ENCODE results near the gene DDX10.

DDX10 gene

GRCh38 chr11:108914211-108914610, 249.3 kb downstream of the DDX10 start:
- no peak for DNase-seq

GRCh38 chr11:108914981-108915380, 250.1 kb downstream of the DDX10 start:
- no peak for DNase-seq

- DNase-seq = no peak
Measured at GRCh38 chr11:108915666-108916065, 250.8 kb downstream of the DDX10 start.

- DNase-seq = no peak
Measured at GRCh38 chr11:108916290-108916689, 251.4 kb downstream of the DDX10 start.

- DNase-seq = no peak
Measured at GRCh38 chr11:108916935-108917334, 252.1 kb downstream of the DDX10 start.

GRCh38 chr11:108921211-108921610, 256.3 kb downstream of the DDX10 start:
- DNase-seq = no peak

- no peak for DNase-seq
Measured at GRCh38 chr11:108922241-108922640, 257.4 kb downstream of the DDX10 start.

- no peak for DNase-seq
Measured at GRCh38 chr11:108923413-108923812, 258.5 kb downstream of the DDX10 start.

GRCh38 chr11:108926171-108926840, 261.4 kb downstream of the DDX10 start:
- no peak for DNase-seq

- DNase-seq = no peak
Measured at GRCh38 chr11:108926841-108927577, 262.1 kb downstream of the DDX10 start.

- DNase-seq = no peak
Measured at GRCh38 chr11:108927791-108928545, 263.1 kb downstream of the DDX10 start.

GRCh38 chr11:108929241-108929640, 264.4 kb downstream of the DDX10 start:
- DNase-seq = no peak

- DNase-seq = no peak
Measured at GRCh38 chr11:108931168-108931567, 266.3 kb downstream of the DDX10 start.

GRCh38 chr11:108933630-108934029, 268.8 kb downstream of the DDX10 start:
- DNase-seq = no peak

GRCh38 chr11:108934289-108934688, 269.4 kb downstream of the DDX10 start:
- no peak for DNase-seq

- DNase-seq = no peak
Measured at GRCh38 chr11:108934696-108935095, 269.8 kb downstream of the DDX10 start.

- DNase-seq = no peak
Measured at GRCh38 chr11:108937746-108938145, 272.9 kb downstream of the DDX10 start.

GRCh38 chr11:108938604-108939003, 273.7 kb downstream of the DDX10 start:
- no peak for DNase-seq

- DNase-seq = no peak
Measured at GRCh38 chr11:108939135-108939534, 274.3 kb downstream of the DDX10 start.

- no peak for DNase-seq
Measured at GRCh38 chr11:108943853-108944252, 279.0 kb downstream of the DDX10 start.

GRCh38 chr11:108944471-108945178, 279.8 kb downstream of the DDX10 start:
- DNase-seq = no peak

- no peak for DNase-seq
Measured at GRCh38 chr11:108945341-108945740, 280.5 kb downstream of the DDX10 start.
